Uterus (tissue), 4 donors: ENCODE results near the gene SMARCC1. TPM values are rescaled to one million over a fixed set of nuclear protein-coding genes. Genes with fewer than 3 reads are reported as not detected.

Experiments
- DNase-seq, 2 donors: peaks; one replicate each; pipeline ENCODE4 v3.0.0-alpha.2; 2019 to 2020
- H3K27ac ChIP-seq, 2 donors: fragments of 200-600 bp; sonication (generic); 1 replicate in 1 of 2; 2 replicates in 1 of 2; pipeline ENCODE4 v1.5.1; 2016 to 2018
- H3K27me3 ChIP-seq, 2 donors: fragments of 200-600 bp; sonication (generic); one replicate each; pipeline ENCODE4 v1.5.1; 2018 to 2019; ENCODE audit warnings: control low read depth in 1 of 2
- H3K36me3 ChIP-seq, 2 donors: fragments of 200-600 bp; sonication (generic); one replicate each; pipeline ENCODE4 v1.5.1; 2019; ENCODE audit warnings: control low read depth in 1 of 2
- H3K4me1 ChIP-seq, 2 donors: fragments of 200-600 bp; sonication (generic); one replicate each; pipeline ENCODE4 v1.5.1; 2018 to 2019; ENCODE audit warnings: control low read depth in 1 of 2
- H3K4me3 ChIP-seq, 2 donors: fragments of 200-600 bp; sonication (generic); 1 replicate in 1 of 2; 2 replicates in 1 of 2; pipeline ENCODE4 v1.5.1; 2018 to 2019; ENCODE audit warnings: mild to moderate bottlenecking in 1 of 2
- H3K9me3 ChIP-seq, 2 donors: fragments of 200-600 bp; sonication (generic); one replicate each; pipeline ENCODE4 v1.5.1; 2019; ENCODE audit warnings: control low read depth in 1 of 2
- POLR2A ChIP-seq, 2 donors: fragments of 450-650 bp; IDR thresholded peaks; one replicate each; pipeline ENCODE4 v1.6.1; 2016; ENCODE audit warnings: antibody characterized with exemption in 2 of 2, mild to moderate bottlenecking in 1 of 2, moderate library complexity in 1 of 2
- intact Hi-C: fragments of 100-400 bp; cut with DNase I; formaldehyde crosslinking; loops from one replicate; pipeline ENCODE4 v1.15.1; 2023; ENCODE audit warnings: low total_unique reads
- total RNA-seq, 4 donors: library from RNA; depleted of rRNA in 3 of 4; stranded (reverse); fragments of >200 nt in 3 of 4; gene quantifications; one replicate each; pipeline versions ENCODE4 v1.1.0 to v1.2.4, GENCODE V29; 2014 to 2023
- TF ChIP-seq, protein P1 (sequence below), 4 experiments: fragments of 200-600 bp in 2 of 4; fragments of 450-650 bp in 2 of 4; sonication (generic) in 2 of 4; IDR thresholded peaks; one replicate each; pipeline ENCODE4 v1.5.1; 2016 to 2019; ENCODE audit warnings: antibody characterized with exemption in 4 of 4, mild to moderate bottlenecking in 2 of 4, moderate library complexity in 1 of 4
- donor health status: DM: yes; HTN: yes; CAD: no.

SMARCC1 gene
- total RNA-seq, 4 donors from 2014 or later, result 23.8 to 61.0 (median 45.5) TPM

DNA sequence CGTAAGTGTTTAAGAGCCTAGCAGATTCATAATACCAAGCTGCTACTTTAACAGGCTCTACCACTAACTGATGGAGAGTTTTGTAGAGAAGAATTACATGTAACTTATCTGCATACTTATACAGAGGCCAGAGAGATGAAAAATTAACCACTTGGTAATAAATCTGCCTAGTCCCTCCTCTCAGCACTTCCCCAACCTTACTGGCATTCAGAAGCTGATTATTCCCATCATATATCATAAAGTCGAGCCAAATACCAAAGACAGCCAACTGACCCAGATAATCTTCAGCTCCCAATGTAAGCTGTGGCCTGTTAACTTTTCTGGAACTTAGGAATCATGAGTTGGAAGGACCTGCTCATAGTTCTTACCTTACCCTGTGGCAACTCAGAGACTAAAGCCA lies 177.5 kb downstream of the SMARCC1 start:
- H3K36me3 ChIP-seq, result no peaks in the 10 kb centered on the region
- no peak for DNase-seq
- no peak for TF ChIP-seq POLR2A (IDR thresholded peaks at IDR 0.05)
- TF ChIP-seq, protein P1, sequence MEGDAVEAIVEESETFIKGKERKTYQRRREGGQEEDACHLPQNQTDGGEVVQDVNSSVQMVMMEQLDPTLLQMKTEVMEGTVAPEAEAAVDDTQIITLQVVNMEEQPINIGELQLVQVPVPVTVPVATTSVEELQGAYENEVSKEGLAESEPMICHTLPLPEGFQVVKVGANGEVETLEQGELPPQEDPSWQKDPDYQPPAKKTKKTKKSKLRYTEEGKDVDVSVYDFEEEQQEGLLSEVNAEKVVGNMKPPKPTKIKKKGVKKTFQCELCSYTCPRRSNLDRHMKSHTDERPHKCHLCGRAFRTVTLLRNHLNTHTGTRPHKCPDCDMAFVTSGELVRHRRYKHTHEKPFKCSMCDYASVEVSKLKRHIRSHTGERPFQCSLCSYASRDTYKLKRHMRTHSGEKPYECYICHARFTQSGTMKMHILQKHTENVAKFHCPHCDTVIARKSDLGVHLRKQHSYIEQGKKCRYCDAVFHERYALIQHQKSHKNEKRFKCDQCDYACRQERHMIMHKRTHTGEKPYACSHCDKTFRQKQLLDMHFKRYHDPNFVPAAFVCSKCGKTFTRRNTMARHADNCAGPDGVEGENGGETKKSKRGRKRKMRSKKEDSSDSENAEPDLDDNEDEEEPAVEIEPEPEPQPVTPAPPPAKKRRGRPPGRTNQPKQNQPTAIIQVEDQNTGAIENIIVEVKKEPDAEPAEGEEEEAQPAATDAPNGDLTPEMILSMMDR (IDR thresholded peaks at IDR 0.05), result no peak
- intact Hi-C loops, result no loop called here
- H3K9me3 ChIP-seq, result no peaks in the 10 kb centered on the region
- H3K27me3 ChIP-seq, result no peaks in the 10 kb centered on the region
- no peak overlapping the region for H3K27ac ChIP-seq
- no peak overlapping the region for H3K4me3 ChIP-seq
- no peaks in the 10 kb centered on the region for H3K4me1 ChIP-seq

GRCh38 chr3:47603332-47603731 lies 178.4 kb downstream of the SMARCC1 start:
- TF ChIP-seq, protein P1 (IDR thresholded peaks at IDR 0.05), result no peak
- TF ChIP-seq POLR2A (IDR thresholded peaks at IDR 0.05), result no peak
- no peaks in the 10 kb centered on the region for H3K9me3 ChIP-seq
- H3K4me3 ChIP-seq, result no peak overlapping the region
- intact Hi-C loops, result no loop called here
- H3K27me3 ChIP-seq, result no peaks in the 10 kb centered on the region
- H3K27ac ChIP-seq, result no peak overlapping the region
- no peaks in the 10 kb centered on the region for H3K4me1 ChIP-seq
- H3K36me3 ChIP-seq, result no peaks in the 10 kb centered on the region
- DNase-seq, result no peak

DNA sequence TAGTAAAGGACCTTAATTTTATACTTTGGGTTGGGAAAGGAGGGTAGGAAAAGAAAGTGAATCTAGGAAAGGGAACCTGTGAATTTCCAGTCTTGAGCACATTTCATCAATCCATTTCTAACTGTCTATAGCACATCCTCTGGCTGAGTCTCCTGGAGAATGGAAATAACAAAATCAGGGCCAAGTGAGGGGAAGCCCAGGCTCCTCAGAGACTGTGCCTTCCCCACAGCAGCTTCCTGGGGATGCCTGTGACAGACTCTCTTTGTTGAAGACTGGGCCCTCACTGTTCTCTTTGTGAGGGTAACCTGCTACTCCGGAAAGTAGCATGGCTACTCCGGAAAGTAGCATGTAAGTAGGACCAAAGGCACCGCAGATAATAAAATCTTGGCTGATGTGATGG lies 180.4 kb downstream of the SMARCC1 start:
- Histone ChIP-seq H3K4me3 (no peak overlapping the region), H3K27me3 (no peaks in the 10 kb centered on the region), H3K36me3 (no peaks in the 10 kb centered on the region), H3K9me3 (no peaks in the 10 kb centered on the region), H3K4me1 (no peaks in the 10 kb centered on the region), H3K27ac (no peak overlapping the region)
- intact Hi-C loops, result no loop called here
- TF ChIP-seq, protein P1 (IDR thresholded peaks at IDR 0.05), result no peak
- TF ChIP-seq POLR2A (IDR thresholded peaks at IDR 0.05), result no peak
- DNase-seq, result no peak

DNA sequence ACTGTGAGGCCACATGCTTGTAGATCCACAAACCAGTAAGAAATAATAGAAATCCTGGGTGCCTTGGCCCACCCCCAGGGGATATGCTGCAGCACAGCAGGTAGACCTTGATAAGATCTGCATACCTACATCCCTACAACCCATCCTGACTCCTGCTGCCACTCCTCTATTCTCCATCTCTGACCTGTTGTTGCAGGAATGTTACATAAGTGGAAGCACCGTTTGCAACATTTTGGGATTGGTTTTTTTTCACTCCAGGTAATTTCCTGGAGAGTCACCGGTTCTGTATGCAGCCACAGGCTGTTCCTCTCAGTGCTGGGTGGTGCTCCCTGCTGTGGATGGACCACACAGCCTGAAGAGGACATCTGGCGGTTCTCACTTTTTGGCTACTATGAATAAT lies 186.9 kb downstream of the SMARCC1 start:
- no peak for TF ChIP-seq POLR2A (IDR thresholded peaks at IDR 0.05)
- TF ChIP-seq, protein P1 (IDR thresholded peaks at IDR 0.05), result no peak
- Histone ChIP-seq H3K27ac (no peak overlapping the region), H3K9me3 (no peaks in the 10 kb centered on the region), H3K27me3 (no peaks in the 10 kb centered on the region), H3K4me1 (no peaks in the 10 kb centered on the region), H3K4me3 (no peak overlapping the region), H3K36me3 (no peaks in the 10 kb centered on the region)
- no peak for DNase-seq
- intact Hi-C loops, result no loop called here

DNA sequence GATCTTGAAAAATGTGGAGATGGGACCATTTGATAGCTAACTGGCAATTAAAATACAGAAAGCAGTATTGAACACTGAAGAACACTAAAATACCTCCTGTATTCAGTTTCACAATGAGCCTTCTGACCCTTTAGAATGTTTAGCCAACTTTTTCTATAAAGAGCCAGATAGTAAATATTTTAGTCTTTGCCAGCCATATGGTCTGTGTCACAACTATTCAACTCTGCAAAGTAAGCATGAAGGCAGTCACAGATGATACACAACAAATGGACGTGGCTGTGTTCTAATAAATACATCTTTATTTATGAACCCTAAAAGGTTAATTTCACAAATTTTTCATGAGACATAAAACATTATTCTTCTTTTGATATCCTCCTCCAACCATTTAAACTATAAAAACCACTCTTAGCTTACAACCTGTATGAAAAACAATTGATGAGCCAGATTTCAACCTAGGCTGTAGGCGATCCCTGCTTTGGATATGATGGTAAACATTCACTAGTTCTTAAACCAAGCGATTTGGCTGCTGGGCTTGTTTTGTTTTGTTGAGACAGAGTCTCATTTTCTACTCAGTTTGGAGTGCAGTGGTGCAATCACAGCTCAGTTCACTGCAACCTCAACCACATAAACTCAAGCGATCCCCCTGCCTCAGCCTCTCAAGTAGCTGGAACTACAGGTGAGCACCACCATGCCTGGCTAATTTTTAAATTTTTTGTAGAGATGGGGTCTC lies 189.5 kb downstream of the SMARCC1 start:
- Histone ChIP-seq H3K27ac (no peak overlapping the region), H3K36me3 (no peaks in the 10 kb centered on the region), H3K27me3 (no peaks in the 10 kb centered on the region), H3K9me3 (no peaks in the 10 kb centered on the region), H3K4me1 (no peaks in the 10 kb centered on the region), H3K4me3 (no peak overlapping the region)
- intact Hi-C loops, result no loop called here
- TF ChIP-seq POLR2A (IDR thresholded peaks at IDR 0.05), result no peak
- TF ChIP-seq, protein P1 (IDR thresholded peaks at IDR 0.05), result no peak
- DNase-seq, result no peak
